Eye (tissue), 1 donor: ENCODE results near the gene B4GAT1.
A peak's percentile ranks its signal among the peaks of the same experiment; 100 is the strongest.
"Not testable (repeated sequence)": the region's sequence is repeated elsewhere in the genome, so short reads cannot be mapped to it uniquely, and the experiment has no call there.

Experiments
- DNase-seq: peaks from one replicate; pipeline ENCODE4 v3.0.0-alpha.2; 2015

The B4GAT1 gene

DNA sequence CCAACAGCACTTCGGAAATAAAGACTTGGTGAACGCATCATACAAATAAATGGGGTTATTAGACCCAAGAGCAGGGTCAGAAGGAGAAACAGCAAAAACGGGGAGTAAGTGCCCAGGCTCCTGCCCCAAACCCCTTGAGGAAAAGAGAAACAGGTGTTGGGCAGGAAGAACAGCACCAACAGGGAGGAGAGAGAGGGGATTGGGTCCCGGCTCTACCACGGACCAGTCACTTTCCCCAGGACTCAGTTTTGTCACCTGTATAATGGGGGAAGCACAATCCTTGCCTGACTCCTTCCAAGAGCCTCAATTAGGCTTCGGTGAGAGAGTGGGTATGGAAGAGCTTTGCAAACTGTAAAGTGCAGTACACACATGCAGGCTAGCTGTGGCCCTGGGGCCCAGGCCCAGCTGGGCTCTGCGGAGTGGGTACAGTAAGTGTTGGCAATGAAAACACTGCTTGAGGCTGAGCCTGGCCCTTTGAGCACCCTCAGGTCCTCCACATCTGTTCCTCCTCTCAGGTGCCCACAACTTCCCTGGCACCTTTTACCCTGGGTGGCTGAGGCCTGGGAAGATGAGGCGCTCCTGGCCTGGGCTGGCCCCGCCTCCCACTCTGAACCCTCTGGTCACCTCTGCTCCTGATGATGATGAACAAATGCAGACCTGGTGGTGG is 15.2 kb upstream of the B4GAT1 start:
- no peak for DNase-seq

DNA sequence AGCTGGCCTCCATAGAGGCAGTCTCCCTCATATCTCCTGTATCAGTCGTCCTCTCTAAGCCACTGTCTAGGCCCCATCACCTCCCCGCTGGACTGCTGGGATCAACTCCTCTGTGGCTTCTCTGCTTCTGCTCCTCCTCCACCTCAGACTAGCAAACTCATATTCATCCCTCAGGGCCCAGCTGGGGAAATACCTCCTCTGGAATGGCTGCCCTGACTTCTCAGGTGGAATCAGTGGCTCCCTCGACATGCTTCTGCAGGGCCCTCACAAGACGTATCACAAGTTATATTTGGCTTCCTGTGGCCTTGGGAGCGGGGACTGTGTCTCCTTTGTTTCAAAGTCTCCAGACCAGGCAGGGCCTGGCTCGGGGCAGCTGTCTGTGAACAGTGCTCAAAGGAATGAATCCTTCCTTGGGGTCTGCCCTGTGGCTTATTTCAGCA is 14.1 kb upstream of the B4GAT1 start:
- no peak for DNase-seq

GRCh38 chr11:66360406-66361073 is 13.1 kb upstream of the B4GAT1 start:
- DNase-seq, result no peak

GRCh38 chr11:66359662-66360087 is 12.2 kb upstream of the B4GAT1 start:
- no peak for DNase-seq

- not testable (repeated sequence) for DNase-seq
These were observed 3.3 kb upstream of the B4GAT1 start for GRCh38 chr11:66350560-66351235.

DNA sequence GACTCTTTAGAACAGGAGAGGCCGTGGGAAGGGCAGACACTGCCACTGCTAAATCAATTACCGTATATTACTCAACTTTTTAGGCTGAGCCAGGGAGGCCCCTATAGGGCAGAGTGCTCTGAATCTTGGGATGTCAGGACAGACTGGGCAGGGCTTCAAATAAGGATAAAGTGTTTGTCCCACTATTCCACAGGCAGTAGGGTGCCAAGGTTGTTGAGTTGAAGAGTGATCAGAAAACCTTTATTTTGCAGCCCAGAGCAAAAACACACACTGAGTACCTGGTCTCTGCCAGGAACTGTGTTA is 1.6 kb upstream of the B4GAT1 start:
- DNase-seq, result no peak

- DNase-seq, result no peak
These were observed 679 bp downstream of the B4GAT1 start for GRCh38 chr11:66346476-66347424.

- DNase-seq, result no peak
These were observed 2.1 kb downstream of the B4GAT1 start for GRCh38 chr11:66345316-66345649.

- DNase-seq, result peak; percentile 98
These were observed 2.7 kb downstream of the B4GAT1 start, which contains the start of gene BRMS1 for GRCh38 chr11:66344550-66345315. Gene BRMS1 (minus strand): TSS chr11:66345104. CDS start chr11:66342234, 2,870 bp downstream.

- DNase-seq, result no peak
These were observed 4.3 kb downstream of the B4GAT1 start for GRCh38 chr11:66343176-66343575.

DNA sequence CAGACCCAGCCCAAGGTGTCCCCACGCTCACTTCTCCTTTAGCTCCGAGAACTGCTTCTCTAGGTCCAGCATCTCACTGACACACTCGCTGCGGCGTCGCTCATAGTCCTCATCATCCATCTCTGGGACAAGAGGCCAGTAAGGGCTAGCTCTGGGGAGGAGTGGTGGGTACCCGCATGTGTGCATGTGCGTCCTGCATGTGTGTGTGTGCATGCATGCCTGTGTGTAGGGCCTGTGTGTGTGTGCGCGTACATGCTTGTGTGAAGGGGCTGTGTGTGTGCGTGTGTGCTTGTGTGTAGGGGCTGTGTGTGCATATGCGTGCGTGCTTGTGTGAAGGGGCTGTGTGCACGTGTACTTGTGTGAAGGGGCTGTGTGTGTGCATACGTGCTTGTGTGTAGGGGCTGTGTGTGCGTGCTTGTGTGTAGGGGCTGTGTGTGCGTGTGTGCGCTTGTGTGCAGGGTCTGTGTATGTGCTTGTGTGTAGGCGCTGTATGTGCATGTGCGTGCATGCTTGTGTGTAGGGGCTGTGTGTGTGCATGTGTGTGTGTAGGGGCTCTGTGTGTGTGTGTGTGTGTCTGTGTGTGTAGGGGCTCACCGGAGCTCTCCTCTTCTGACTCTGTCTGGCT is 5.8 kb downstream of the B4GAT1 start:
- no peak for DNase-seq

- no peak for DNase-seq
These were observed 6.6 kb downstream of the B4GAT1 start for GRCh38 chr11:66340596-66341501.

- DNase-seq, result no peak
These were observed 7.5 kb downstream of the B4GAT1 start for GRCh38 chr11:66339686-66340483.

- DNase-seq, result no peak
These were observed 8.2 kb downstream of the B4GAT1 start for GRCh38 chr11:66339162-66339675.

- DNase-seq, result no peak
These were observed 8.9 kb downstream of the B4GAT1 start for GRCh38 chr11:66338276-66339161.

- peak; percentile 38 for DNase-seq
These were observed 10.1 kb downstream of the B4GAT1 start for GRCh38 chr11:66337103-66337899.
